ENCODE results near the gene SUN3. TPM values are rescaled to one million over a fixed set of nuclear protein-coding genes. Genes with fewer than 3 reads are reported as not detected.

The SUN3 gene
- total RNA-seq, 1 experiment from 2014 or later = not detected

GRCh38 chr7:48025624-48026023, 3.3 kb downstream of the SUN3 start:
- H3K18ac ChIP-seq (ENCODE audit: insufficient read length, low read depth, low read length) = no peak overlapping the region
- H3K4me2 ChIP-seq (ENCODE audit: insufficient read depth, insufficient read length, low read length) = no peak overlapping the region
- no peak overlapping the region for H3K27ac ChIP-seq (ENCODE audit: insufficient read length, low read depth, low read length)
- H3K27me3 Mint-ChIP-seq (ENCODE audit: low read depth) = no peaks in the 10 kb centered on the region; the same call in 1 of the 2 replicates
- H3K9me3 Mint-ChIP-seq = peaks cover 0 to 3% of the 10 kb centered on the region in 2 experiments; a peak in 1 of 5 replicates
- H3T11ph ChIP-seq (ENCODE audit: low read length) = no peak overlapping the region
- H3K4me1 ChIP-seq (ENCODE audit: insufficient read depth, low read length) = no peaks in the 10 kb centered on the region
- no peaks in the 10 kb centered on the region for H3K9me3 ChIP-seq (ENCODE audit: control insufficient read depth, low read depth, low read length)
- no peak overlapping the region for H2BK15ac ChIP-seq (ENCODE audit: low read depth, low read length)
- H3K56ac ChIP-seq (ENCODE audit: insufficient read length, low read depth, low read length) = no peak overlapping the region
- no peak overlapping the region for H3K14ac ChIP-seq (ENCODE audit: insufficient read depth, low read length)
- H3K23ac ChIP-seq (ENCODE audit: insufficient read length, low read depth, low read length) = no peak overlapping the region
- no peaks in the 10 kb centered on the region for H3K23me2 ChIP-seq (ENCODE audit: insufficient read length, low read depth, low read length, poor library complexity, severe bottlenecking)
- no peak overlapping the region for H3K9ac ChIP-seq (ENCODE audit: extremely low read depth, insufficient read length, low read length)
- DNase-seq = no peak
- H3K27me3 ChIP-seq (ENCODE audit: insufficient read depth, low read length) = no peaks in the 10 kb centered on the region
- H4K5ac ChIP-seq (ENCODE audit: insufficient read length, low read depth, low read length) = no peak overlapping the region
- no peaks in the 10 kb centered on the region for H3K36me3 Mint-ChIP-seq (ENCODE audit: insufficient read depth in 1 of 3, low read depth in 3 of 3)
- no peaks in the 10 kb centered on the region for H3K79me1 ChIP-seq (ENCODE audit: insufficient read depth, low read depth, low read length, poor library complexity, severe bottlenecking)
- H2BK5ac ChIP-seq (ENCODE audit: insufficient read length, low read length) = no peak overlapping the region
- WGBS (ENCODE audit: extremely low coverage, insufficient read length, low lambda C conversion rate) = no CpG with 5 or more reads among the region's 5 CpGs
- no peak overlapping the region for H2BK120ac ChIP-seq (ENCODE audit: low read depth, low read length, poor library complexity, severe bottlenecking)
- no peak overlapping the region for H4K8ac ChIP-seq (replicated peaks; ENCODE audit: insufficient read length, low read depth, low read length)
- H3K4ac ChIP-seq (ENCODE audit: low read depth, low read length) = no peak overlapping the region
- no peak overlapping the region for H3K4me3 Mint-ChIP-seq
- H3K4me1 Mint-ChIP-seq = no peaks in the 10 kb centered on the region
- no peaks in the 10 kb centered on the region for H4K20me1 ChIP-seq (ENCODE audit: control insufficient read depth, insufficient read depth, insufficient read length)
- H2BK20ac ChIP-seq (ENCODE audit: low read depth, low read length, poor library complexity, severe bottlenecking) = no peak overlapping the region
- H2AK5ac ChIP-seq (ENCODE audit: insufficient read length, low read length) = no peak overlapping the region
- TF ChIP-seq CTCF (conservative IDR thresholded peaks at IDR 0.05) = no peak
- H2AFZ ChIP-seq (ENCODE audit: low read length) = no peak overlapping the region
- no peak overlapping the region for H2BK12ac ChIP-seq (ENCODE audit: insufficient read length, low read depth, low read length)
- no peak overlapping the region for H3K27ac Mint-ChIP-seq
- H4K91ac ChIP-seq (ENCODE audit: insufficient read length, low read depth, low read length) = no peak overlapping the region
- no peaks in the 10 kb centered on the region for H3K79me2 ChIP-seq (ENCODE audit: insufficient read depth, low read length)
